H1 (cell line): ENCODE results near the gene EHD4. TPM values are rescaled to one million over a fixed set of nuclear protein-coding genes. Genes with fewer than 3 reads are reported as not detected.

ENCODE experiments used
- polyA plus RNA-seq, 7 experiments: library from polyadenylated mRNA; depleted of rRNA in 3 of 7; stranded (reverse) in 5 of 7; unstranded in 2 of 7; fragments of >200 nt in 5 of 7; fragments of 200-250 nt in 2 of 7; gene quantifications; 1 replicate in 5 of 7; 2 replicates in 1 of 7; 4 replicates in 1 of 7; pipeline versions ENCODE4 v1.2.1 to v1.2.3, GENCODE V29; 2011 to 2013; ENCODE audit warnings: missing spikeins in 2 of 7, mixed read lengths in 2 of 7
- total RNA-seq: library from RNA; stranded (reverse); fragmentation: NEBNext Ultra II Directional; extraction: Animal tissue kit (Norgen Biotek cat#: 25700); gene quantifications from 2 replicates; pipeline ENCODE4 v1.2.1, GENCODE V29; 2021
- TF ChIP-seq, protein P1 (sequence below): IDR thresholded peaks from 2 replicates; pipeline ENCODE4 v1.6.1; 2011; ENCODE audit warnings: low read length, improper control_type of control experiment

EHD4 gene
- total and polyA plus RNA-seq, 2 of the 8 experiments (the other 6 are each of a cell fraction or from before 2014, with no cell fraction given), result 17.5 to 24.5 TPM

- TF ChIP-seq, protein P1, sequence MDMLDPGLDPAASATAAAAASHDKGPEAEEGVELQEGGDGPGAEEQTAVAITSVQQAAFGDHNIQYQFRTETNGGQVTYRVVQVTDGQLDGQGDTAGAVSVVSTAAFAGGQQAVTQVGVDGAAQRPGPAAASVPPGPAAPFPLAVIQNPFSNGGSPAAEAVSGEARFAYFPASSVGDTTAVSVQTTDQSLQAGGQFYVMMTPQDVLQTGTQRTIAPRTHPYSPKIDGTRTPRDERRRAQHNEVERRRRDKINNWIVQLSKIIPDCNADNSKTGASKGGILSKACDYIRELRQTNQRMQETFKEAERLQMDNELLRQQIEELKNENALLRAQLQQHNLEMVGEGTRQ, result no peak
Measured at GRCh38 chr15:41932511-41933289, 39.7 kb downstream of the EHD4 start (continued).
